Hepatocyte (in vitro differentiated cells): Measurements from ENCODE around the gene SP110. TPM values are rescaled to one million over a fixed set of nuclear protein-coding genes. Genes with fewer than 3 reads are reported as not detected.
A peak's percentile ranks its signal among the peaks of the same experiment; 100 is the strongest.

ENCODE experiments used
- DNase-seq: peaks from one replicate; pipeline ENCODE4 v3.0.0-alpha.2; 2016; ENCODE audit warnings: low spot score
- H2AFZ ChIP-seq: fragments of 200-600 bp; sonication (generic); 2 replicates; pipeline ENCODE4 v1.6.0; 2016; ENCODE audit warnings: antibody characterized with exemption, mild to moderate bottlenecking
- H3K27ac ChIP-seq: fragments of 200-600 bp; sonication (generic); 2 replicates; pipeline ENCODE4 v1.5.1; 2016; ENCODE audit warnings: mild to moderate bottlenecking
- H3K27me3 ChIP-seq: fragments of 200-600 bp; sonication (generic); 2 replicates; pipeline ENCODE4 v1.6.1; 2016
- H3K36me3 ChIP-seq: fragments of 200-600 bp; sonication (generic); replicated peaks from 2 replicates; pipeline ENCODE4 v1.5.1; 2016; ENCODE audit warnings: low read depth; ENCODE audit not compliant: insufficient read depth
- H3K4me1 ChIP-seq: fragments of 200-600 bp; sonication (generic); 2 replicates; pipeline ENCODE4 v1.5.1; 2016; ENCODE audit warnings: mild to moderate bottlenecking, moderate library complexity; ENCODE audit not compliant: insufficient read depth
- H3K4me2 ChIP-seq: fragments of 200-600 bp; sonication (generic); 2 replicates; pipeline ENCODE4 v1.6.0; 2016
- H3K4me3 ChIP-seq: fragments of 200-600 bp; sonication (generic); 2 replicates; pipeline ENCODE4 v1.5.1; 2016; ENCODE audit warnings: mild to moderate bottlenecking
- H3K79me2 ChIP-seq: fragments of 200-600 bp; sonication (generic); 2 replicates; pipeline ENCODE4 v1.6.0; 2017; ENCODE audit warnings: mild to moderate bottlenecking
- H3K9me2 ChIP-seq: fragments of 200-600 bp; sonication (generic); replicated peaks from 2 replicates; pipeline ENCODE4 v1.6.0; 2017; ENCODE audit warnings: mild to moderate bottlenecking; ENCODE audit not compliant: insufficient read depth
- H3K9me3 ChIP-seq: fragments of 200-600 bp; sonication (generic); 2 replicates; pipeline ENCODE4 v1.5.1; 2016; ENCODE audit warnings: low read depth, mild to moderate bottlenecking
- H4K20me1 ChIP-seq: fragments of 200-600 bp; sonication (generic); 2 replicates; pipeline ENCODE4 v1.6.0; 2016; ENCODE audit warnings: mild to moderate bottlenecking; ENCODE audit not compliant: insufficient read depth, poor library complexity, severe bottlenecking
- EZH2 ChIP-seq: fragments of 200-600 bp; sonication (generic); IDR thresholded peaks from 2 replicates; pipeline ENCODE4 v1.6.1; 2016; ENCODE audit warnings: antibody characterized with exemption, mild to moderate bottlenecking, borderline replicate concordance
- EZH2phosphoT487 ChIP-seq: fragments of 200-600 bp; sonication (generic); IDR thresholded peaks from one replicate; pipeline ENCODE4 v1.6.1; 2018; ENCODE audit warnings: antibody characterized with exemption, mild to moderate bottlenecking, low read depth, moderate library complexity; ENCODE audit not compliant: unreplicated experiment, severe bottlenecking
- WGBS: methylation state at CpG from one replicate; pipeline ENCODE4 v1.1.6; 2016; ENCODE audit warnings: low lambda C conversion rate; ENCODE audit errors: missing lambda C conversion rate; 5-methylcytosine and 5-hydroxymethylcytosine counted together
- polyA plus RNA-seq: library from polyadenylated mRNA; unstranded; fragments of >200 nt; fragmentation: Nextera tagmentation; extraction: Ambion mirVana; gene quantifications from 2 replicates; pipeline ENCODE4 v1.2.1, GENCODE V29; 2016
- total RNA-seq: library from RNA; depleted of rRNA; stranded (reverse); fragments of >200 nt; gene quantifications from 2 replicates; pipeline ENCODE4 v1.2.3, GENCODE V29; 2014
- TF ChIP-seq, protein P1 (sequence below): fragments of 200-600 bp; sonication (generic); IDR thresholded peaks from 2 replicates; pipeline ENCODE4 v1.5.1; 2016; ENCODE audit warnings: antibody characterized with exemption, mild to moderate bottlenecking; ENCODE audit not compliant: poor library complexity

Gene SP110
- total RNA-seq (5.1 and 15.9 TPM in 2 replicates), polyA plus RNA-seq (10.9 and 14.5 TPM in 2 replicates)

- WGBS, result 8% methylated on average over 19 of the region's 19 CpGs
- peak; percentile 86 for DNase-seq
Measured at GRCh38 chr2:230219419-230220331, at the start of gene SP110. TSS of gene SP110 (minus strand) at chr2:230219984. CDS start at chr2:230216927, 3,057 bp downstream.

DNA sequence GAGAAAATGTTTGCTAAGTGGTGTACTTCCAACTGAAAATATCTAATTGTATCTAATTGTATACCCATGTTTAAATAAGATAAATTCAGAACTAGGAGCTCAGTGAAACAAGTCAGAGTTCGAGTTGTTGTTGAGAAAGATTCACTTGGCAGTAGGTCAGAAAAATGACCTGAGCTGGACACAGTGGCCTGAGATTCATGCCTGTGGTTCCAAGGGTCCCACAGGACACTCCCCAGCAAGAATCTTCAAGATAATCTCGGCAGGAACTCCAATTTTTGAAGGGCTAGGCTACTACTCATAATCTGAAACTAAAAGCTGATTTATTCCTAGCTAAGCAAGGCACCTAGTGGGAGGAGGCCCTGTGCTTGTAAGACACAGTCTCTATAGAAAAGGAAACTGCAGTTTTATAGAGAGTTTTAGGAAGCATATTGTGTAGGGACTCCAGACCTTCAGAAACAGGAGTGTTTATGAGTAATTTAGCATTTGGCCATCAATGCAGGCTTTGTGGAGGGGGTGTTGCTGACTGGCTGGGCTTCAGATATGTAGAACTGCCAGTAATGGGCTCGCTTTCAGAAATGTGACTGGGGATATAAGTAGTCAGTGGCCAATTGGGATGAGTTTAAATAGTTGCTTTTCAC is 48.9 kb upstream of the SP110 start:
- DNase-seq, result no peak
- Histone ChIP-seq H3K36me3 (no peaks in the 10 kb centered on the region), H3K27ac (no peak overlapping the region), H3K27me3 (no peaks in the 10 kb centered on the region), H3K9me3 (no peaks in the 10 kb centered on the region), H3K79me2 (no peaks in the 10 kb centered on the region), H3K9me2 (no peaks in the 10 kb centered on the region), H3K4me3 (no peak overlapping the region), H3K4me1 (no peaks in the 10 kb centered on the region), H2AFZ (no peak overlapping the region), H4K20me1 (no peaks in the 10 kb centered on the region), H3K4me2 (no peak overlapping the region)
- TF ChIP-seq, protein P1, sequence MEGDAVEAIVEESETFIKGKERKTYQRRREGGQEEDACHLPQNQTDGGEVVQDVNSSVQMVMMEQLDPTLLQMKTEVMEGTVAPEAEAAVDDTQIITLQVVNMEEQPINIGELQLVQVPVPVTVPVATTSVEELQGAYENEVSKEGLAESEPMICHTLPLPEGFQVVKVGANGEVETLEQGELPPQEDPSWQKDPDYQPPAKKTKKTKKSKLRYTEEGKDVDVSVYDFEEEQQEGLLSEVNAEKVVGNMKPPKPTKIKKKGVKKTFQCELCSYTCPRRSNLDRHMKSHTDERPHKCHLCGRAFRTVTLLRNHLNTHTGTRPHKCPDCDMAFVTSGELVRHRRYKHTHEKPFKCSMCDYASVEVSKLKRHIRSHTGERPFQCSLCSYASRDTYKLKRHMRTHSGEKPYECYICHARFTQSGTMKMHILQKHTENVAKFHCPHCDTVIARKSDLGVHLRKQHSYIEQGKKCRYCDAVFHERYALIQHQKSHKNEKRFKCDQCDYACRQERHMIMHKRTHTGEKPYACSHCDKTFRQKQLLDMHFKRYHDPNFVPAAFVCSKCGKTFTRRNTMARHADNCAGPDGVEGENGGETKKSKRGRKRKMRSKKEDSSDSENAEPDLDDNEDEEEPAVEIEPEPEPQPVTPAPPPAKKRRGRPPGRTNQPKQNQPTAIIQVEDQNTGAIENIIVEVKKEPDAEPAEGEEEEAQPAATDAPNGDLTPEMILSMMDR, result no peak
- TF ChIP-seq EZH2phosphoT487 (no peak), EZH2 (no peak)
- WGBS, result 66% methylated on average over 3 of the region's 3 CpGs

More at GRCh38 chr2:230219419-230220331, at the start of gene SP110:
- H3K79me2 ChIP-seq, result no peaks in the 10 kb centered on the region
- peak within 1 kb of the TSS; percentile 61 for H3K4me3 ChIP-seq
- H3K4me2 ChIP-seq, result peak within 1 kb of the TSS; percentile 79
- TF ChIP-seq EZH2phosphoT487, result no peak
- TF ChIP-seq EZH2, result no peak
- TF ChIP-seq, protein P1, result no peak
- H3K4me1 ChIP-seq, result peaks cover 5% of the 10 kb centered on the region
- no peaks in the 10 kb centered on the region for H3K27me3 ChIP-seq
- no peaks in the 10 kb centered on the region for H3K9me3 ChIP-seq
- H4K20me1 ChIP-seq, result no peaks in the 10 kb centered on the region
- H3K36me3 ChIP-seq, result no peaks in the 10 kb centered on the region
- no peaks in the 10 kb centered on the region for H3K9me2 ChIP-seq
- H2AFZ ChIP-seq, result peak within 1 kb of the TSS; percentile 74
- H3K27ac ChIP-seq, result peak within 1 kb of the TSS; percentile 83

- H3K4me2 ChIP-seq, result no peak overlapping the region
- no peak overlapping the region for H3K27ac ChIP-seq
- no peaks in the 10 kb centered on the region for H3K27me3 ChIP-seq
- H3K36me3 ChIP-seq, result no peaks in the 10 kb centered on the region
- TF ChIP-seq EZH2phosphoT487, result no peak
- TF ChIP-seq, protein P1, result no peak
- TF ChIP-seq EZH2, result no peak
- WGBS, result 89% methylated on average over 3 of the region's 3 CpGs
- no peaks in the 10 kb centered on the region for H3K79me2 ChIP-seq
- H3K9me2 ChIP-seq, result no peaks in the 10 kb centered on the region
- no peak overlapping the region for H3K4me3 ChIP-seq
- H2AFZ ChIP-seq, result no peak overlapping the region
- H3K9me3 ChIP-seq, result no peaks in the 10 kb centered on the region
- DNase-seq, result no peak
- no peaks in the 10 kb centered on the region for H4K20me1 ChIP-seq
- no peaks in the 10 kb centered on the region for H3K4me1 ChIP-seq
Measured at GRCh38 chr2:230267556-230267955, 47.8 kb upstream of the SP110 start.
